Stimulated activated CD8-positive, alpha-beta memory T cell treated with anti-CD3 and anti-CD28 coated beads, Interleukin-2, amount 100 ng/mL, for 48 hours (primary cell): ENCODE results near the gene ART1.

Experiments used
- DNase-seq, 2 donors: peaks; one replicate each; pipeline ENCODE4 v3.0.0-alpha.2; 2020; ENCODE audit warnings: low read depth in 2 of 2

The ART1 gene

GRCh38 chr11:3712274-3712673, 67.3 kb downstream of the ART1 start:
- DNase-seq, result no peak
